Muscle of leg (tissue), 11 donors: Measurements from ENCODE around the gene PCCA. TPM values are rescaled to one million over a fixed set of nuclear protein-coding genes. Genes with fewer than 3 reads are reported as not detected.
A peak's percentile ranks its signal among the peaks of the same experiment; 100 is the strongest.

Source experiments
- DNase-seq: peaks from one replicate; pipeline ENCODE4 v3.0.0; 2013
- H3K27ac ChIP-seq: one replicate; pipeline ENCODE4 v1.5.1; 2013; ENCODE audit warnings: mild to moderate bottlenecking, low read length, control low read depth
- H3K27me3 ChIP-seq: one replicate; pipeline ENCODE4 v1.6.1; 2013; ENCODE audit warnings: low read length; ENCODE audit not compliant: control insufficient read depth, insufficient read depth
- H3K36me3 ChIP-seq: one replicate; pipeline ENCODE4 v1.6.1; 2013; ENCODE audit warnings: low read length; ENCODE audit not compliant: control insufficient read depth, insufficient read depth
- H3K4me1 ChIP-seq: one replicate; pipeline ENCODE4 v1.6.1; 2013; ENCODE audit warnings: low read length; ENCODE audit not compliant: control insufficient read depth, insufficient read depth
- H3K4me3 ChIP-seq: one replicate; pipeline ENCODE4 v1.5.1; 2013; ENCODE audit warnings: low read length, control low read depth
- H3K9me3 ChIP-seq: replicated peaks from 2 replicates; pipeline ENCODE4 v1.6.1; 2013; ENCODE audit warnings: low read depth, low read length; ENCODE audit not compliant: control insufficient read depth
- WGBS: methylation state at CpG from one replicate; pipeline ENCODE4 v1.1.5; 2013; ENCODE audit warnings: missing lambda C conversion rate; ENCODE audit not compliant: insufficient coverage; 5-methylcytosine and 5-hydroxymethylcytosine counted together
- polyA plus RNA-seq, 8 donors: library from polyadenylated mRNA; unstranded; fragments of 120-200 nt; gene quantifications; one replicate each; pipeline versions ENCODE4 v1.2.1 to v1.2.3, GENCODE V29; 2013; ENCODE audit warnings: inconsistent platforms in 1 of 8, low replicate concordance in 1 of 8; ENCODE audit not compliant: insufficient read length in 8 of 8, insufficient read depth in 1 of 8
- total RNA-seq: library from RNA; stranded (reverse); fragments of 120-200 nt; gene quantifications from one replicate; pipeline ENCODE4 v1.2.4, GENCODE V29; 2013

PCCA gene
- total and polyA plus RNA-seq, 9 donors: 23.9 to 35.5 (median 29.5) TPM

GRCh38 chr13:100297413-100297812 is 208.5 kb downstream of the PCCA start:
- Histone ChIP-seq H3K4me3 (no peak overlapping the region), H3K9me3 (no peaks in the 10 kb centered on the region), H3K36me3 (peaks cover 2% of the 10 kb centered on the region), H3K27ac (no peak overlapping the region), H3K27me3 (no peaks in the 10 kb centered on the region), H3K4me1 (no peaks in the 10 kb centered on the region)
- no peak for DNase-seq
- 40% methylated on average over 1 of the region's 5 CpGs for WGBS

DNA sequence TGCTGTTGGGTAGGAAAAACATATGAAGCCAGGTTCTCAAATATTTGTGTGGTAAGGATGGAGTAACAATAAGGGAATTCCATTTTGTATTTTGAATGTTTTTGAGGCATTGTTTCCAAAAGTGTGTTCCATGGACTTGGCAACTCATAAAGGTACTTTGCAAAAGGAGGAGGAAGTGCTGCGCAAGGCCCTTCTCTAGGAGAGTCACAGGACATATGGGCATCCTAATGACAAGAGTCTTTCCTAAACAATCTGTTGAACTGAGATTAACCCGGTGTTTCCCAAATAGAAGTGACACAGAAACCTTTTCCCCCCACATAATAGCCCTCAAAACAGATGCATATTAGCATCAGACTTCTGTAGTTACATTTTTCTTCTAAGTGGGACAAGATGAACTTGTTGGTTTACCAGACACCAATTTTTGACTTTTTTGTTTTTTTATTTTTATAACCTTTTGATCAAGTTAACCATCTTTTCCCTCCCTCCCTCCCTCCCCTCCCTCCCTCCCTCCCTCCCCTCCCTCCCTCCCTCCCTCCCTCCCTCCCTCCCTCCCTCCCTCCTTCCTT is 209.3 kb downstream of the PCCA start:
- peak; percentile 16 for DNase-seq
- Histone ChIP-seq H3K9me3 (no peaks in the 10 kb centered on the region), H3K27me3 (no peaks in the 10 kb centered on the region), H3K27ac (no peak overlapping the region), H3K36me3 (peaks cover 2% of the 10 kb centered on the region), H3K4me1 (no peaks in the 10 kb centered on the region), H3K4me3 (no peak overlapping the region)
- 100% methylated on average over 1 of the region's 2 CpGs for WGBS

DNA sequence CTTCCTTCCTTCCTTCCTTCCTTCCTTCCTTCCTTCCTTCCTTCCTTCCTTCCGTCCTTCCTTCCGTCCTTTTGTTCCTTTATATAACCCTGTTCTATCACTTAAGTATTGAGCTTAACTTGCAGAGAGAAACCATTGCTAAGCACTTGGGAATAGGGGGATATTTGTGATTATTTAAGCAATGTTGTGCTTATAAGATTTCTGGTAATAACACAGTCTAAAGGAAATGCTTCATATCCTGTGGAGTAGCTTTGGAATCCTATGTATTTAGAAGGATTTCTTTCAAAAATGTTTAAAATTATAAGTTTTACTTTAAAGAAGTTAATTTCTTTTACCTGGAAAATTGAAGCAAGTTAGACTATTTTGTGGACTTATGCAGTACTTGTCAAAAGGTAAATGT is 209.8 kb downstream of the PCCA start:
- Histone ChIP-seq H3K9me3 (no peaks in the 10 kb centered on the region), H3K36me3 (peaks cover 2% of the 10 kb centered on the region), H3K4me1 (no peaks in the 10 kb centered on the region), H3K27me3 (no peaks in the 10 kb centered on the region), H3K27ac (no peak overlapping the region), H3K4me3 (no peak overlapping the region)
- WGBS: no CpG with 5 or more reads among the region's 2 CpGs
- no peak for DNase-seq

GRCh38 chr13:100300243-100300642 is 211.3 kb downstream of the PCCA start:
- no peak for DNase-seq
- Histone ChIP-seq H3K9me3 (no peaks in the 10 kb centered on the region), H3K27me3 (no peaks in the 10 kb centered on the region), H3K4me3 (no peak overlapping the region), H3K36me3 (peaks cover 2% of the 10 kb centered on the region), H3K27ac (no peak overlapping the region), H3K4me1 (no peaks in the 10 kb centered on the region)
- 80% methylated on average over 1 of the region's 3 CpGs for WGBS

- H3K36me3 ChIP-seq: peaks cover 2% of the 10 kb centered on the region
- H3K4me3 ChIP-seq: no peak overlapping the region
- H3K27ac ChIP-seq: no peak overlapping the region
- no peak for DNase-seq
- H3K4me1 ChIP-seq: no peaks in the 10 kb centered on the region
- H3K27me3 ChIP-seq: no peaks in the 10 kb centered on the region
- no CpG with 5 or more reads among the region's 4 CpGs for WGBS
- H3K9me3 ChIP-seq: no peaks in the 10 kb centered on the region
These were observed 211.8 kb downstream of the PCCA start for GRCh38 chr13:100300708-100301107.

GRCh38 chr13:100301418-100301817 is 212.5 kb downstream of the PCCA start:
- H3K9me3 ChIP-seq: no peaks in the 10 kb centered on the region
- H3K4me1 ChIP-seq: no peaks in the 10 kb centered on the region
- 78% methylated on average over 4 of the region's 5 CpGs for WGBS
- no peaks in the 10 kb centered on the region for H3K27me3 ChIP-seq
- no peak overlapping the region for H3K4me3 ChIP-seq
- peak; percentile 21 for DNase-seq
- H3K36me3 ChIP-seq: peaks cover 2% of the 10 kb centered on the region
- H3K27ac ChIP-seq: no peak overlapping the region

DNA sequence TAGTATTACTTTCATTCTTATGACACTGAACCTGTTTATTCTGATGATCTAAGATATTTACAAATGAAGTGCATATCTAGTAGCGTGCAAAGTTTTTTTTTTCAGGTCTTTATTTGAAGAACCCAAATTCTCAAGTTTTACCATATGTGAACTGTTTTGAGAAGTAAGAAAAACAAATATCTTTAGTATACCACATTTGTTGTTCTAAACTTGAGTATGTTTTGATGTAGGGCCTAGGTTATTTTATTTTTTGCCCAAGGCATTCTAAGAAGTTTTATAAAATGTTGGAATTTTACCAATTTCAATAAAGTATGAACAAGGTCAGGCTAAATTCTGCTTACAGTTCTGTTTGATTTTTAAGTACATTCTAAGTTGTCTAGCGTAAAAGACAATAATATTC is 213.5 kb downstream of the PCCA start:
- Histone ChIP-seq H3K4me3 (no peak overlapping the region), H3K4me1 (no peaks in the 10 kb centered on the region), H3K27ac (no peak overlapping the region), H3K9me3 (no peaks in the 10 kb centered on the region), H3K27me3 (no peaks in the 10 kb centered on the region), H3K36me3 (peaks cover 2% of the 10 kb centered on the region)
- no CpG with 5 or more reads among the region's 2 CpGs for WGBS
- no peak for DNase-seq

DNA sequence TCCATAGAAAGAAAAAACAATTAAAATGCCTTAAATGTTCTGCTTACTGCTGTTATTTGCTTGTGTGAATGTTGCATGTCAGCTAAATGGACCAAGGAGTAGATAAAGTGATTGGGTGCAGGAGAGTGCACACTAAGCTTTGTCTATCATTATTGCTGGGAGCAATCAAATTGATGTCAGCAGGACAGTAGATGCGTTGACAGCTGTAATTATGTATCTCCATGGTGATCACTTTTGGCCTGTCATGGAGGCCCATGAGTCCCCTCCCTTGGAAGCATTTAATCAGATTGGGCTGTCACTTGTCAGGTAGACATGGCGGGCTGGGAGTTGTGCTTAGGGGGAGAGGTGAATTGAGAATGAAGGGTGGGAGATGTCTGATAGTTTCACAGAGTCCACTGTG is 215.3 kb downstream of the PCCA start:
- no peak overlapping the region for H3K27ac ChIP-seq
- H3K4me1 ChIP-seq: no peaks in the 10 kb centered on the region
- H3K36me3 ChIP-seq: peaks cover 4% of the 10 kb centered on the region
- no peaks in the 10 kb centered on the region for H3K9me3 ChIP-seq
- DNase-seq: no peak
- no peaks in the 10 kb centered on the region for H3K27me3 ChIP-seq
- no peak overlapping the region for H3K4me3 ChIP-seq
- WGBS: 81% methylated on average over 2 of the region's 2 CpGs

- Histone ChIP-seq H3K9me3 (no peaks in the 10 kb centered on the region), H3K27me3 (no peaks in the 10 kb centered on the region), H3K4me1 (no peaks in the 10 kb centered on the region), H3K36me3 (peaks cover 2% of the 10 kb centered on the region), H3K27ac (no peak overlapping the region), H3K4me3 (no peak overlapping the region)
- no peak for DNase-seq
- WGBS: no CpG with 5 or more reads among the region's 2 CpGs
These were observed 216.5 kb downstream of the PCCA start for GRCh38 chr13:100305398-100305797.

DNA sequence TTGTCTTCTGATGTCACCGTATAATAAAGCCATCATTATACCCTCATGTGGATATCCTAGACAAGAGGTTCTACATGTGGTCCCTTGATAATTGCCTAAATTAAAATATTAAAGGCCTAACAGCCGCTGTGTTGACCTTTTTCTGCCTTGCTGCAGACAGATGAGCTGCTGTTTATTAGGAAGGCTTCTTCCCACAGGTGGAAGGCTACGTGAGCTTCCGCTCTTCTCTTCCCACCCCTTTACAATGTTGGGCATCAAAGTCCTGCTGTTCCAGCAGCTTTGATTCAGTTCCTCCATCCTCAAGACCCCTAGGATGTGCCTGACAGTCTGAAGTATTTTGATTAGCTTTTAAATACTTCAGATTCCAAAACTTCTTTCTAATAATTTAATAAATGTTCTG is 217.1 kb downstream of the PCCA start:
- Histone ChIP-seq H3K4me1 (no peaks in the 10 kb centered on the region), H3K27ac (no peak overlapping the region), H3K36me3 (peaks cover 2% of the 10 kb centered on the region), H3K4me3 (no peak overlapping the region), H3K27me3 (no peaks in the 10 kb centered on the region), H3K9me3 (no peaks in the 10 kb centered on the region)
- 90% methylated on average over 2 of the region's 4 CpGs for WGBS
- DNase-seq: no peak

DNA sequence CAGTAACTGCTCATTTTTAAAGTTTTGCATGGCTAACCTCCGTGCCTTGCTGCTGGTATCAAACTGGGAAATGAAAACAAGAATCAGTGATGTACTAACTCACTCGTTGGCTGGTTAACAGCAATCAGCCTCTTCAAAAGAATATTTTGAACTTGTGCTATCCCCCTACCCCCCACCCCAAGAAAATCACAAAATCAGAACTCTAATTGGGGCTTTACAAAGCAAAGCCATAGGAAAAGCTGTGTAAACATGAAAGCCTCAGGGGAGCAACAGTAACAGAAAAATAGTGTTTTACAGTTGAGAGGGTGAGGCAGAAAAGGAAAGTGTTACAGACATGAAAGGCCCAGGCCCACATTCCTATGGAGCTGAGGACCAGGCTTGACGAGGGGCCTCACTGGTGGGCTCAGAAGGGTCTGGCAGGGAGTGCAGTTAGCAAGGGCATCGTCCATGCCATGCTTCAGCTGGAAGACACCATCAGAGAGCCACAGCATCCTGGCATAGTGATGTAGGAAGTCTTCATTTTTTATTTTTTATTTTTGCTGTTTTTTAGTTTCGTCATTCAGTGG is 217.6 kb downstream of the PCCA start:
- DNase-seq: no peak
- Histone ChIP-seq H3K9me3 (no peaks in the 10 kb centered on the region), H3K27ac (no peak overlapping the region), H3K4me1 (no peaks in the 10 kb centered on the region), H3K36me3 (peaks cover 2% of the 10 kb centered on the region), H3K4me3 (no peak overlapping the region), H3K27me3 (no peaks in the 10 kb centered on the region)
- WGBS: 77% methylated on average over 2 of the region's 5 CpGs
